GM19328 (cell line): Measurements from ENCODE around the gene TNXB.
"Not testable (repeated sequence)": the region's sequence is repeated elsewhere in the genome, so short reads cannot be mapped to it uniquely, and the experiment has no call there.

Source experiments
- ATAC-seq: cut with Tn5 transposase; IDR thresholded peaks from one replicate; pipeline ENCODE4 v1.9.1; 2021; ENCODE audit warnings: mild to moderate bottlenecking, moderate library complexity; ENCODE audit not compliant: unreplicated experiment

The TNXB gene

GRCh38 chr6:32008616-32009015 lies 100.5 kb downstream of the TNXB start:
- ATAC-seq = not testable (repeated sequence)

GRCh38 chr6:32008037-32008436 lies 101.1 kb downstream of the TNXB start:
- not testable (repeated sequence) for ATAC-seq

GRCh38 chr6:32007086-32007485 lies 102.1 kb downstream of the TNXB start:
- not testable (repeated sequence) for ATAC-seq

- not testable (repeated sequence) for ATAC-seq
These were observed 103.1 kb downstream of the TNXB start for GRCh38 chr6:32005991-32006529.

- not testable (repeated sequence) for ATAC-seq
These were observed 103.6 kb downstream of the TNXB start for GRCh38 chr6:32005538-32005880.

- ATAC-seq = not testable (repeated sequence)
These were observed 104.1 kb downstream of the TNXB start for GRCh38 chr6:32004864-32005537.

- ATAC-seq = not testable (repeated sequence)
These were observed 104.7 kb downstream of the TNXB start for GRCh38 chr6:32004393-32004792.

GRCh38 chr6:32003301-32003700 lies 105.8 kb downstream of the TNXB start:
- not testable (repeated sequence) for ATAC-seq

GRCh38 chr6:32002546-32003268 lies 106.4 kb downstream of the TNXB start:
- not testable (repeated sequence) for ATAC-seq

- ATAC-seq = not testable (repeated sequence)
These were observed 112.8 kb downstream of the TNXB start for GRCh38 chr6:31996385-31996784.

GRCh38 chr6:31994421-31994820 lies 114.7 kb downstream of the TNXB start:
- ATAC-seq = not testable (repeated sequence)
